AG04450 (cell line): Measurements from ENCODE around the gene UBXN6. TPM values are rescaled to one million over a fixed set of nuclear protein-coding genes. Genes with fewer than 3 reads are reported as not detected.

ENCODE experiments used
- CTCF ChIA-PET: fragments of 300-600, 350-600 bp; formaldehyde crosslinking; extraction: SDS; loops from one replicate; lab custom pipeline; 2022; ENCODE audit warnings: antibody characterized with exemption, inconsistent platforms; lab: Charles Lee
- POLR2A ChIA-PET: fragments of 350-600 bp; formaldehyde crosslinking; extraction: SDS; loops from one replicate; lab custom pipeline; 2021; ENCODE audit warnings: antibody characterized with exemption, inconsistent platforms; lab: Yijun Ruan, JAX
- DNase-seq: peaks from one replicate; pipeline ENCODE4 v3.0.0-alpha.2; 2011; ENCODE audit warnings: low read depth, low spot score
- H3K27ac ChIP-seq: one replicate; pipeline ENCODE4 v1.5.1; 2012; ENCODE audit warnings: low read depth, low read length, control low read depth
- H3K27me3 ChIP-seq: one replicate; pipeline ENCODE4 v1.6.0; 2012; ENCODE audit warnings: low read length; ENCODE audit not compliant: control insufficient read depth, insufficient read depth
- H3K4me3 ChIP-seq: 2 replicates; pipeline ENCODE4 v1.5.1; 2011; ENCODE audit warnings: mild to moderate bottlenecking, low read depth, low read length, control low read depth
- H3K9me3 ChIP-seq: 2 replicates; pipeline ENCODE4 v1.5.1; 2012; ENCODE audit warnings: low read length; ENCODE audit not compliant: control insufficient read depth, insufficient read depth
- polyA plus RNA-seq: library from polyadenylated mRNA; depleted of rRNA; stranded (reverse); fragments of >200 nt; gene quantifications from 2 replicates; pipeline ENCODE4 v1.2.3, GENCODE V29; 2011
- TF ChIP-seq, protein P1 (sequence below): IDR thresholded peaks from 2 replicates; pipeline ENCODE4 v1.5.1; 2011; ENCODE audit warnings: low read depth, low read length, control low read depth, inconsistent platforms

The UBXN6 gene
- polyA plus RNA-seq, 1 experiment, result 45.2 TPM

DNA sequence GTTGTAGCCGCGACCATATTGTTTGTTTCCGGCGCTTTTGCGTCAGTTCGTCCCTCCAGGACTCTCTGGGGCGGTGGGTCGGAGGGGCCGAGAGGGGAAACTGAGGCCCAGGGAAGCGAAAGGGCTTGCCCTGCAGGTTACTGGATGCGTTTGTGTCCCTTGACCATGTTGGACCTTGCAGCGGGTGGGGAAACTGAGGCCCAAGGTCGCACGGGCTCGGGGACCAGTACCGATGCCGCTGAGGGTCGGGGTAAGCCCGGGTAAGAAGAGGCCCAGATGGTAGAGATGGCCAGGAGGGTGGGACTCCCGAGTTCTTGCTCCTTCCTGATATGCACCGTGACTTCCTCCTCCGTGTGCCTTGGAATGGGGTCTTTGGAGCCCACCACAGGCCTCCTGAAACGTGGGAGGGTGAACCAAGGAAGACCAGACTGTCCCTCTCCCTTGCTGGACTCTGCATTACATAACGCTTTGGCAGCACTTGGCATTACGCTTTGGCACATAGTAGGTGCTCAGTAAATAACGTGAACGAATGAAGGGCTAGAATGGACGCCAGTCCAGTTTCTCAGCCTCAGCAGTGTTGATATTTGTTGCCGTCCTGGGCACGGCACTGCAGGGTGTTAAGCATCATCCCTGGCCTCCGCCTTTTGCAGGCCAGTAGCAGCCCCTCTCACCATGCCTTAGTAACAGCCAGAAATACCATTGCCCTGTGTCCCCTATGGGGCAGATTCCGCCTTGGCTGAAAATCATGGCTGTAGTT, 54.4 kb downstream of the UBXN6 start:
- no peak overlapping the region for H3K27ac ChIP-seq
- TF ChIP-seq, protein P1, sequence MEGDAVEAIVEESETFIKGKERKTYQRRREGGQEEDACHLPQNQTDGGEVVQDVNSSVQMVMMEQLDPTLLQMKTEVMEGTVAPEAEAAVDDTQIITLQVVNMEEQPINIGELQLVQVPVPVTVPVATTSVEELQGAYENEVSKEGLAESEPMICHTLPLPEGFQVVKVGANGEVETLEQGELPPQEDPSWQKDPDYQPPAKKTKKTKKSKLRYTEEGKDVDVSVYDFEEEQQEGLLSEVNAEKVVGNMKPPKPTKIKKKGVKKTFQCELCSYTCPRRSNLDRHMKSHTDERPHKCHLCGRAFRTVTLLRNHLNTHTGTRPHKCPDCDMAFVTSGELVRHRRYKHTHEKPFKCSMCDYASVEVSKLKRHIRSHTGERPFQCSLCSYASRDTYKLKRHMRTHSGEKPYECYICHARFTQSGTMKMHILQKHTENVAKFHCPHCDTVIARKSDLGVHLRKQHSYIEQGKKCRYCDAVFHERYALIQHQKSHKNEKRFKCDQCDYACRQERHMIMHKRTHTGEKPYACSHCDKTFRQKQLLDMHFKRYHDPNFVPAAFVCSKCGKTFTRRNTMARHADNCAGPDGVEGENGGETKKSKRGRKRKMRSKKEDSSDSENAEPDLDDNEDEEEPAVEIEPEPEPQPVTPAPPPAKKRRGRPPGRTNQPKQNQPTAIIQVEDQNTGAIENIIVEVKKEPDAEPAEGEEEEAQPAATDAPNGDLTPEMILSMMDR, result no peak
- H3K9me3 ChIP-seq, result no peaks in the 10 kb centered on the region
- no peak for DNase-seq
- peak overlapping the region; percentile 85 for H3K4me3 ChIP-seq
- no peaks in the 10 kb centered on the region for H3K27me3 ChIP-seq
- POLR2A ChIA-PET, result interaction anchor here (1.2 kb wide), 1 partner anchor 11 kb away, joined by 8 read pairs; no protein-coding TSS in a partner anchor
- CTCF ChIA-PET, result interaction anchor here (1.1 kb wide), 1 partner anchor 26 kb away, joined by 3 read pairs; no protein-coding TSS in a partner anchor

DNA sequence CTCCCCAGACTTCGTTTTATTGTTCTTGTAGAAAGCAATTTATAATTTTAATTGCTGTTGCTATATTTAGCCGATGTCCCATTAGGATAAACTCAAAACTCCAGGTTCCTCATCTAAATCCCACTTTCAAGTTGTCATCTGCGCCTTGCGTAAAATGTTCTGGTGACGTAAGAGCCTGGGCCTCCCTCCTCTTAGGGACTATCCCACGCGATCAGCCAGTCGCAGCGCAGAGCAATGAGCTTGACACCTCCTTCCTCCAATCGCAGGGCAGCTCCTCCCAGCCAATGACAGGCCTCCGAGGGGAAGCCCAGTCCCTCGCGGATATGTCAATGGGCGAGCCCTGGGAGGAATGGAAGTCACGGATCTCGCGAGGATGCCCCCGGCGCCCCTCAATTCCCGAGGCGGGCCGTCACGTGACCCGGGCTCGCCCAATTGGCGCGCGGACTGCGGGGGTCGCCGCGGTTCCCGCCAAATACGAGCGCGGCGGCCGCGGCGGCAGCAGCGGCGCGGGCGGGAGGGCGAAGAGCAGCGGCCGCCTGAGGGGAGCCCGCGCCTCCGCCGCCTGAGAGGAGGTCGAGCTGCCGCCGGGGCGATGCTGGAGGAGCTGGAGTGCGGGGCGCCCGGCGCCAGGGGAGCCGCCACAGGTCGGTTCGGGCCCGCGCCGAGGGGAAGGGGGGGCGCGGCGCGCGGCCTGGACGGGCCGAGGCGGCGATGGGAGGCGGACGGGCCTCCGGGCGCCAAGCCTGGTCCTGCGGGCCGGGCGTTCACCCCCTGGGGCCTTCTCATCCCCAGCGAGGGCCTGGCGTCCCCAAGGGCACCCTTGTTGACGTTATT, 55.2 kb downstream of the UBXN6 start, which contains the start of gene CHAF1A:
TSS of gene CHAF1A (plus strand) at position 470 of the 834 bp plus-strand sequence. CDS start at position 593, 123 bp downstream.
- CTCF ChIA-PET, result interaction anchor here (0.5 to 1.3 kb wide), 13 partner anchors 8 to 1287 kb away, joined by 3 to 7 read pairs (median 4); partner anchors contain the start of gene RPL36

DNA sequence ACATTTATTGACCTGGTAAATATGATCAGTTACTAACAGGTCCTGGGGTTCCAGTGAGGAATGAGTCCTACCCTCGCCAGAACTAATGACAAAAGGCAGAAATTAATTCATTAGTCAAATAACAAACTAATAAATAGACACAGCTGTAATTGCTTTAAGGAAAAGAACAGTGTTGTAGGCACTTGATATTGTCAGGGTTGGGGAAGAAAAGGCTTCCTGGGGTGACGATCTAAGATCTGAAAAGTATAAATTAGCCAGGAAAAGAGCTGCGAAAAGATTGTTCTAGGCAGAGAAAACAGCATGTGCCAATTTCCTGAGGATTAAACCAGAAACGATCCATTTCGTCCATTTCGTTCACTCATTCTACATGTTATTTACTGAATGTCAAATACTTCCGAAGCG, 55.8 kb downstream of the UBXN6 start:
- Histone ChIP-seq H3K9me3 (no peaks in the 10 kb centered on the region), H3K27me3 (no peaks in the 10 kb centered on the region), H3K4me3 (peak overlapping the region; percentile 56), H3K27ac (peak overlapping the region; percentile 63)
- POLR2A ChIA-PET, result interaction anchor here (0.6 to 1.2 kb wide), 8 partner anchors 11 to 71 kb away, joined by 3 to 9 read pairs (median 4); no protein-coding TSS in a partner anchor
- TF ChIP-seq, protein P1, result no peak
- CTCF ChIA-PET, result interaction anchor here (0.9 to 2.0 kb wide), 13 partner anchors 11 to 414 kb away, joined by 3 to 50 read pairs (median 4); no protein-coding TSS in a partner anchor
- DNase-seq, result no peak

More for the DNA sequence above, 55.2 kb downstream of the UBXN6 start, which contains the start of gene CHAF1A:
- DNase-seq, result peak; percentile 100
- no peaks in the 10 kb centered on the region for H3K9me3 ChIP-seq
- POLR2A ChIA-PET, result interaction anchor here (0.6 to 1.2 kb wide), 8 partner anchors 12 to 71 kb away, joined by 3 to 9 read pairs (median 4); no protein-coding TSS in a partner anchor
- H3K4me3 ChIP-seq, result peak within 1 kb of the TSS; percentile 85
- H3K27me3 ChIP-seq, result no peaks in the 10 kb centered on the region
- TF ChIP-seq, protein P1, result no peak
- peak within 1 kb of the TSS; percentile 63 for H3K27ac ChIP-seq

DNA sequence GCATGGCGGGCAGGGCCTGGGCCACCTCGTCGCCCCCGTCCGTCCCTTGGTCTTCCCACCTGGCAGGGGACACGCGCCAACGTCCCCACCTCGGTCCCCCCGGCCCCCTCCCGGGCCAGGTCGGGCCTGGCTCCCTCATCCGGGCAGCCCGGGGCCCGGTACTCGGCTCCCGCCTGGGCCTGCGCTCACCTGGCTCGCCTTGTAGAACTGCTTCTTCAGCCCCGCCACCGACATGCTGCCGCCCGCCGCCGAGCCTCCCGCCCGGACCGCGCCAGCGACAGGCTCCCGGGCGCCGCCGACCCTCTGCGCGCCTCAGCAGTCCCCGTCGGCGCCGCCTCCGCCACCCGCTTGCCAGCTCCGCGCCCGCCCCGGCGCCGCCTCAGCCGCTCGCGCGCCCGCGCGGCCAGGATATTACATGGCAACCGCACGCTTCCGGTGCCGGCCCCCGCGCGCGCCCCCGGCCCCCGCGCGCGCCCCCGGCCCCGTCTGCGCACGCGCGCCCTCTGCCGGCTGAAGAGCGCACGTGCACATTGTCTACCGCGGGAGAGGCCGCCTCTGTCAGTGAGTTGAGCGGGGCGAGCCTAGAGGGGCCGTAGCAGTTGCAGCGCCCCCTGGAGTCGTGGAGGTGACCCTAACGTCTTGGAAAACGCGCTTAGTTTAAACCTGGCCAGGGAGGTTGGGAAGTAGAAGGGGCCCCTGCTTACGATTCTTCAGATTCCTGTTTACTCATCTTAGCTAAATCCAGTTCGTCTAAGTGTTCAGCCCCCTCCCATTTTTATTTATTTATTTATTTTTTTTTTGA, 57.3 kb downstream of the UBXN6 start, which contains the start of gene SH3GL1:
TSS of gene SH3GL1 (minus strand) at position 413 of the 802 bp plus-strand sequence. CDS start at position 234, 179 bp downstream.
- H3K4me3 ChIP-seq, result peak within 1 kb of the TSS; percentile 90
- ChIA-PET CTCF (interaction anchor here (0.6 to 2.0 kb wide), 25 partner anchors 9 to 682 kb away, joined by 3 to 50 read pairs (median 4); partner anchors contain the start of genes MPND and YJU2), POLR2A (interaction anchor here (0.6 to 1.0 kb wide), 3 partner anchors 20 to 58 kb away, joined by 3 to 5 read pairs (median 4); no protein-coding TSS in a partner anchor)
- H3K9me3 ChIP-seq, result no peaks in the 10 kb centered on the region
- peak within 1 kb of the TSS; percentile 61 for H3K27ac ChIP-seq
- DNase-seq, result peak; percentile 81
- TF ChIP-seq, protein P1, result peak; percentile 93
- H3K27me3 ChIP-seq, result no peaks in the 10 kb centered on the region
